PC-3 (cell line): ENCODE results near the gene PRKCE.

Experiments
- EZH2 ChIP-seq: fragments of 300-600 bp; sonication (generic); IDR thresholded peaks from one replicate; pipeline ENCODE4 v1.6.1; 2017; ENCODE audit warnings: antibody characterized with exemption, mild to moderate bottlenecking, low read length; ENCODE audit not compliant: unreplicated experiment
- EZH2phosphoT487 ChIP-seq: fragments of 300-600 bp; sonication (generic); IDR thresholded peaks from 2 replicates; pipeline ENCODE4 v1.6.1; 2018; ENCODE audit warnings: mild to moderate bottlenecking, antibody characterized with exemption, low read length, borderline replicate concordance
- TF ChIP-seq, protein P1 (sequence below): fragments of 300-600 bp; sonication (generic); conservative IDR thresholded peaks from 2 replicates; pipeline ENCODE4 v1.5.1; 2017; ENCODE audit warnings: antibody characterized with exemption, low read depth, mild to moderate bottlenecking, low read length

DNA sequence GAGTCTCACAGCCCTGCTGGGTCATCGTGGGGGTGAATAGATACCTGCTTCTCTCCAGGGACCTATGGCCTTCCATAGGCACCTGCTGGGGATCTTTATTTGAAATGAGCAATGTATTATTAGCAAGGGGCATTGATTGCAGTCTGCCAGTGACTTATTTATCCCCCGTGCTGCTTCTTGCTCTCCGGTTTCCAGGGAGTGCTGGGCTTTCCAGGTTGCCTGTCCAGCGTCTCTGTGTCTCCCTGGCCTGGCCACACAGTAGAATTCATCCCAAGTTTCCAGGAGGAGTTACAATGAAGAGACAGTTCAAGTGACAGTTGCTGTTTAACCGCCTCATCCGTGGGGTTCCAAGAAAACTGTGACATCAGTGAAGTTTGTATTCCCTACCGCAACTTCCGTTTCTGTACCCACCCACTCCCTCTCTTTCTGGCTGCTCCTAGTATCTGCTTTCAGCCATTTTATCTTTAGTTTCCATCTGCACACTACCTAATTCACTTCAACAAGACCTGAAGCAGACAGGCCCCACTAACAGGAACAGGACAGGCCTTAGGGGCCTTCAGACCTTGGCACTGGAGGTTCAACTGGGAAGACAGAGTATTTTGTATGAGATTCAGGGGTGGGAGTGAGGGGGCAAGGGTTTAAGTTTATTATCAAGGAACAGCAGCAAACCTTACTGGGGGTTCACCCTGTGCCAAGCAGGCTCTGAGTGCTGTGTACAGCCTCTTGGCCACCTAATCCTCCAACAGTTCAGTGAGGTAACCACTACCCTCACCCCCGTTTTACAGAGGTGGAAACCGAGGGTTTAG is 134.8 kb downstream of the PRKCE start:
- no peak for TF ChIP-seq EZH2phosphoT487
- TF ChIP-seq, protein P1, sequence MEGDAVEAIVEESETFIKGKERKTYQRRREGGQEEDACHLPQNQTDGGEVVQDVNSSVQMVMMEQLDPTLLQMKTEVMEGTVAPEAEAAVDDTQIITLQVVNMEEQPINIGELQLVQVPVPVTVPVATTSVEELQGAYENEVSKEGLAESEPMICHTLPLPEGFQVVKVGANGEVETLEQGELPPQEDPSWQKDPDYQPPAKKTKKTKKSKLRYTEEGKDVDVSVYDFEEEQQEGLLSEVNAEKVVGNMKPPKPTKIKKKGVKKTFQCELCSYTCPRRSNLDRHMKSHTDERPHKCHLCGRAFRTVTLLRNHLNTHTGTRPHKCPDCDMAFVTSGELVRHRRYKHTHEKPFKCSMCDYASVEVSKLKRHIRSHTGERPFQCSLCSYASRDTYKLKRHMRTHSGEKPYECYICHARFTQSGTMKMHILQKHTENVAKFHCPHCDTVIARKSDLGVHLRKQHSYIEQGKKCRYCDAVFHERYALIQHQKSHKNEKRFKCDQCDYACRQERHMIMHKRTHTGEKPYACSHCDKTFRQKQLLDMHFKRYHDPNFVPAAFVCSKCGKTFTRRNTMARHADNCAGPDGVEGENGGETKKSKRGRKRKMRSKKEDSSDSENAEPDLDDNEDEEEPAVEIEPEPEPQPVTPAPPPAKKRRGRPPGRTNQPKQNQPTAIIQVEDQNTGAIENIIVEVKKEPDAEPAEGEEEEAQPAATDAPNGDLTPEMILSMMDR, result no peak
- no peak for TF ChIP-seq EZH2
